Heart right ventricle (tissue), 16 donors: ENCODE results near the gene CCN5. TPM values are rescaled to one million over a fixed set of nuclear protein-coding genes. Genes with fewer than 3 reads are reported as not detected.

Experiments used
- ATAC-seq, 8 donors: fragments of 200-7000 bp; cut with Tn5 transposase; one replicate each; pipeline ENCODE4 v1.9.1; 2020; ENCODE audit warnings: mild to moderate bottlenecking in 8 of 8, moderate library complexity in 8 of 8, moderate number of reproducible peaks in 1 of 8
- DNase-seq, 2 donors: peaks; one replicate each; pipeline ENCODE4 v3.0.0-alpha.2; 2020
- H3K27ac ChIP-seq, 10 donors: fragments of 200-600 bp; sonication (generic) in 2 of 10; one replicate each; pipeline versions ENCODE4 v1.5.0 to v1.8.0; 2020 to 2022; ENCODE audit warnings: mild to moderate bottlenecking in 3 of 10
- H3K27me3 ChIP-seq, 7 donors: fragments of 200-600 bp; one replicate each; pipeline ENCODE4 v1.8.0; 2021 to 2022; ENCODE audit warnings: mild to moderate bottlenecking in 2 of 7
- H3K36me3 ChIP-seq, 9 donors: fragments of 200-600 bp; sonication (generic) in 1 of 9; one replicate each; pipeline versions ENCODE4 v1.5.0 to v1.8.0; 2020 to 2022; ENCODE audit warnings: mild to moderate bottlenecking in 2 of 9
- H3K4me1 ChIP-seq, 9 donors: fragments of 200-600 bp; sonication (generic) in 1 of 9; one replicate each; pipeline versions ENCODE4 v1.5.0 to v1.8.0; 2020 to 2022; ENCODE audit warnings: mild to moderate bottlenecking in 4 of 9
- H3K4me3 ChIP-seq, 10 donors: fragments of 200-600 bp; sonication (generic) in 2 of 10; one replicate each; pipeline versions ENCODE4 v1.5.0 to v1.8.0; 2020 to 2022; ENCODE audit warnings: mild to moderate bottlenecking in 7 of 10, moderate library complexity in 2 of 10
- H3K9me3 ChIP-seq, 11 donors: fragments of 200-600 bp in 10 of 11; sonication (generic) in 2 of 11; one replicate each; pipeline versions ENCODE4 v1.5.0 to v1.8.0; 2013 to 2022; ENCODE audit warnings: mild to moderate bottlenecking in 2 of 11, control low read depth in 1 of 11, moderate library complexity in 1 of 11
- WGBS, 2 donors: extraction: QIAGEN DNeasy Blood & Tissue Kit; methylation state at CpG; one replicate each; pipeline ENCODE4 v1.1.7; 2013; ENCODE audit warnings: inconsistent platforms in 1 of 2; 5-methylcytosine and 5-hydroxymethylcytosine counted together
- intact Hi-C, 10 donors: fragments of 100-400 bp; cut with DNase I; formaldehyde crosslinking; loops; one replicate each; pipeline versions ENCODE4 v1.11.1 to v1.14.2; 2022
- polyA plus RNA-seq, 2 donors: library from polyadenylated mRNA; stranded (reverse); fragments of 200-250 nt; gene quantifications; one replicate each; pipeline ENCODE4 v1.2.3, GENCODE V29; 2013
- total RNA-seq, 10 donors: library from RNA; stranded (reverse); fragmentation: NEBNext Ultra II Directional in 3 of 10; extraction: Animal tissue kit (Norgen Biotek cat#: 25700) in 3 of 10; gene quantifications; one replicate each; pipeline versions ENCODE4 v1.2.1 to v1.2.4, GENCODE V29; 2021 to 2023
- TF ChIP-seq, protein P1 (sequence below), 9 donors: fragments of 200-600 bp; sonication (generic) in 2 of 9; IDR thresholded peaks; one replicate each; pipeline versions ENCODE4 v1.5.0 to v1.8.0; 2021 to 2022; ENCODE audit warnings: antibody characterized with exemption in 9 of 9, mild to moderate bottlenecking in 5 of 9, moderate library complexity in 1 of 9
- donor health status: Arrhythmogenic right ventricular cardiomyopathy.
- donor health status: ischemic (EF 13 %, LVEDD 7.1; RV severe dilation, severe dysfunction).
- donor health status: healthy with polysubstance abuse.
- donor health status: DM: no; HTN: yes; CAD: no.
- donor health status: DM: no; HTN: no; CAD: no.
- donor health status: ischemic (EF 25% LVEDD 6.9; RV normal size, moderate dysfunction).
- donor health status: ischemic (EF 25% LVEDD 5.7; RV mildly dilated, moderate dysfunction).
- donor health status: healthy.
- donor health status: DM: yes; HTN: yes; CAD: no.
- donor health status: Ischemic cardiomyopathy.
- donor health status: ischemic (EF 35%, LVEDD 5.7; RV mildly dilated, moderate dysfunction).
- donor health status: nonischemic (EF 11% LVEDD 7.7; RV severe dilation, severe dysfunction).
- donor health status: DM: yes; HTN: yes; CAD: no.
- donor health status: PGD.
- donor health status: ischemic (EF 29% LVEDD 5.4; RV normal size, mild dysfunction).
- donor health status: nonischemic (EF 23%, LVEDD 6.1; RV moderate dilation, normal function).

The CCN5 gene
- total and polyA plus RNA-seq, 12 donors = 4.3 to 87.2 (median 14.5) TPM

DNA sequence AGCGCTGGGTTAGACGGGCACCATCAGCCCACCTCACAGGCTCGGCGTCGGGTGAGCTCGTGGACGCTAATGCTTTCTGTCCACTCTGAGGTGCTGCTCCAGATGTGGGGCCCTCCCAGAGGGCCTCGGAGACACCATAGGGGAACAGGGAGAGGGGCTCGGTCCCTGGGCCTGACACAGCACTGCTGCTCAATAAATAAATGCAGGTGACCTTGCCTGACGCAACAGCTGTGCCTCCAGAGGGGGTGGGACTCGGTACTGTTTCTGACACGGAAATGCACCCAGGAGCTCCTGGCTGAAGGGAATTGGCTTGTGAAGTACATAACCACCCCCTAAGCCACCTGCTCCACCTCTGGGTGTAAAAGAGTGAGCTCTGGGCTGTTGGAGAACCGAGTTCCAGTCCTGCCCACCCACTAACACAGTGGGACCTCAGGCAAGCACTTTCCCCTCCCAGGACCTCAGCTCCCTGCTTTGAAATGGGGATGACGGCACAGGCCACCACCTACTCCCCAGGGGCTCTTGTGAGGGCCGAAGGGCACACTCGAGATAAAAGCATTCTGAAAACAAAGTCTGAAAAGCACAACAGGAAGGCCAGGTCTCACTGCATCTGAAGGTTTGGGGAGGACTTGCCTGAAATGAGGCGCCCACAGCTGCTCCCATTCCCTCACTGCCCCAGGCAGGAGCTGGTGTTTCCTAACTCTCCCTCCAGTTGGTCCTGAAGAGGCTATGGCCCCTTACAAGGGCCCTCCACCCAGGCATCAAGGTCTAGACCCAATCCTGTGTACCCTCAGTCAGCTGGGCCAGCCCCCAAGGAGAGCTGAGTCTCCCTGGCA, 37.1 kb downstream of the CCN5 start:
- Histone ChIP-seq H3K27ac (no peak overlapping the region), H3K4me1 (peaks cover 0 to 9% (median under 1%) of the 10 kb centered on the region in 9 donors), H3K36me3 (no peaks in the 10 kb centered on the region), H3K27me3 (peaks cover 6 to 53% (median 16%) of the 10 kb centered on the region in 7 donors), H3K4me3 (no peak overlapping the region), H3K9me3 (no peaks in the 10 kb centered on the region)
- TF ChIP-seq, protein P1, sequence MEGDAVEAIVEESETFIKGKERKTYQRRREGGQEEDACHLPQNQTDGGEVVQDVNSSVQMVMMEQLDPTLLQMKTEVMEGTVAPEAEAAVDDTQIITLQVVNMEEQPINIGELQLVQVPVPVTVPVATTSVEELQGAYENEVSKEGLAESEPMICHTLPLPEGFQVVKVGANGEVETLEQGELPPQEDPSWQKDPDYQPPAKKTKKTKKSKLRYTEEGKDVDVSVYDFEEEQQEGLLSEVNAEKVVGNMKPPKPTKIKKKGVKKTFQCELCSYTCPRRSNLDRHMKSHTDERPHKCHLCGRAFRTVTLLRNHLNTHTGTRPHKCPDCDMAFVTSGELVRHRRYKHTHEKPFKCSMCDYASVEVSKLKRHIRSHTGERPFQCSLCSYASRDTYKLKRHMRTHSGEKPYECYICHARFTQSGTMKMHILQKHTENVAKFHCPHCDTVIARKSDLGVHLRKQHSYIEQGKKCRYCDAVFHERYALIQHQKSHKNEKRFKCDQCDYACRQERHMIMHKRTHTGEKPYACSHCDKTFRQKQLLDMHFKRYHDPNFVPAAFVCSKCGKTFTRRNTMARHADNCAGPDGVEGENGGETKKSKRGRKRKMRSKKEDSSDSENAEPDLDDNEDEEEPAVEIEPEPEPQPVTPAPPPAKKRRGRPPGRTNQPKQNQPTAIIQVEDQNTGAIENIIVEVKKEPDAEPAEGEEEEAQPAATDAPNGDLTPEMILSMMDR (IDR thresholded peaks at IDR 0.05) = no peak
- ATAC-seq (no peak), DNase-seq (no peak)
- 71 to 76% methylated on average over 17 of the region's 17 CpGs for WGBS, 2 donors
- intact Hi-C loops = loop anchor here in 1 of 10 donors (5.0 kb wide), 1 partner anchor 115 kb away; no protein-coding TSS in a partner anchor

DNA sequence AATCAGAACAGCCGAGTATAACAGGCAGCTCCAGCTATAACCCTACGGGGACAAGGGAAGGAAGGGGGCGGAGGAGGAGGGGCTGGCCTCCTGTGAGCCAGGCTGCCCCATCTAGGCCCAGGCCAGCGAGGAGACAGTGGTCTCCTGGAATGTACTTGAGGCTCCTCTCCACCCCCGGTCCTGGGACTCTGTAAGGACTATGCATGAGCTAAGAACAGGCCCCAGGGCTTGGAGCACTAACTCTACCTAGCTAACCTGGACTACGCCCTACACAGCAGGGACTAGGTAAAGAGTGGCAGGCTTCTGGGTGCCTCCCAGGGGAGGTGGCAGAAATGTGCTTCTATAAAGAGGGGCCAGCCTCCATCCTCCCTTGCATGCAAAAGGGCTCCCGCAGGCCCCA, 39.4 kb downstream of the CCN5 start:
- intact Hi-C loops = loop anchor here in 1 of 10 donors (5.0 kb wide), 1 partner anchor 113 kb away; no protein-coding TSS in a partner anchor
- DNase-seq (no peak), ATAC-seq (no peak)
- 69 to 70% methylated on average over 7 of the region's 7 CpGs for WGBS, 2 donors
- H3K4me3 ChIP-seq = no peak overlapping the region
- H3K27me3 ChIP-seq = peaks cover 6 to 46% (median 16%) of the 10 kb centered on the region in 7 donors
- H3K4me1 ChIP-seq = peaks cover 0 to 5% (median 0%) of the 10 kb centered on the region in 9 donors
- no peak overlapping the region for H3K27ac ChIP-seq
- TF ChIP-seq, protein P1 (IDR thresholded peaks at IDR 0.05) = no peak
- H3K9me3 ChIP-seq = no peaks in the 10 kb centered on the region
- H3K36me3 ChIP-seq = no peaks in the 10 kb centered on the region

DNA sequence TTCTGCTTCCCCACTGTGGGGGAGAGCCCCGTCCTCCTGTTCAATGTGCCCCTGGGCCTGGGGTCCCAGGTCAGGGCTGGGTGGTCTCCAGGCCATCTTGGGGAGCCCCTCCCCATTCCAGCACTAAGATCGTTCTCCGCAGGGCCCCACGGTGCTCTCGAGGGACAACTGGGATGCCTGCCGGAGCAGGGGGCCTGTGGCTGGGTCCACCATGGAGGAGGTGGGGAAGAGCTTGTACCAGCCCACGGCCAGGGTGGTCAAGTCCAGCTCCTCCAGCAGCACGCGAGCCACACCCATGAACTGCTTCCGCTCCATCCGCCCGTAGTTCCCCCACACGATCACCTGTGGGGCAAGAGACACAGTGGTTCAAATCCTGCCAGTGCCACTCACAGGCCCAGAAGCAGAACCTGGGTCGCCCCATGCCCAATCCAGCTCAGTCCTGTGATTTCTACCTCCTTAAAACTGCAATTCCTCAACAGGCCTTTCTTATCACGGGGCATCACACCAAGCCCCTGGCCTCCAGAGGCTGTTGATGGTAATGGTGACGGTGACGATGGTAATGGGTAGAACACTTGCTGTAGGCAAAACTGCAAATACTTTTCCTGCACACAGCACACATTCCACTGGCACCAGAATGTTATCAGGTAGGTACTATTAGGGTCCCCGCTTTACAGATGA, 41.0 kb downstream of the CCN5 start:
- H3K4me3 ChIP-seq = no peak overlapping the region
- ATAC-seq = no peak
- no peaks in the 10 kb centered on the region for H3K9me3 ChIP-seq
- H3K36me3 ChIP-seq = no peaks in the 10 kb centered on the region
- intact Hi-C loops = no loop called here
- no peak overlapping the region for H3K27ac ChIP-seq
- peaks cover 0 to 3% (median 0%) of the 10 kb centered on the region in 9 donors for H3K4me1 ChIP-seq
- H3K27me3 ChIP-seq = peaks cover 0 to 30% (median 5%) of the 10 kb centered on the region in 7 donors
- DNase-seq = no peak
- TF ChIP-seq, protein P1 (IDR thresholded peaks at IDR 0.05) = no peak
- WGBS, 2 donors = 90% methylated on average over 18 of the region's 18 CpGs

DNA sequence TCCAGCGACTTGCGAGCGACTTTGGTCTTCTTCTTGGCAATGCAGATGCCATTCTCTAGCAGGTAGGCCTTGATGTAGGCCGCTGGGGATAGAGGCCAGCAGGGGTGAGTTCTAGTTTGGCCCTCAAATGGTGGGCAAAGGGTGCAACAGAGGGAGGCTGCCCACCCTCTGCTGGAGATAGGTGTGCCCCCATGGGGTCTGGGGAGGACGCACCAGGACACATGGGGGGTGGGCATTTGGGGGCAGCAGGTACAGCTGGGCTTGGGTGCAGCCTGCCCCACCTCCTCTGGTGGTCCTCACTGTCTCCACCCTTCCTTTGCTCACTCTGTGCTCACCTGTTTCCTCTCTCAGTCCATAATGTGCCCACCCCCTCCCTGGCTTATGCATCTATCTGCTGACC, 41.8 kb downstream of the CCN5 start:
- TF ChIP-seq, protein P1 (IDR thresholded peaks at IDR 0.05) = no peak
- 84 to 95% methylated on average over 5 of the region's 5 CpGs for WGBS, 2 donors
- ATAC-seq = no peak

More for the DNA sequence above, 41.8 kb downstream of the CCN5 start:
- intact Hi-C loops = no loop called here
- Histone ChIP-seq H3K9me3 (no peaks in the 10 kb centered on the region), H3K27ac (no peak overlapping the region), H3K4me3 (no peak overlapping the region), H3K36me3 (no peaks in the 10 kb centered on the region), H3K4me1 (peaks cover 0 to 11% (median 5%) of the 10 kb centered on the region in 9 donors), H3K27me3 (peaks cover 0 to 21% (median under 1%) of the 10 kb centered on the region in 7 donors)
- no peak for DNase-seq
